Brain microvascular endothelial cell (primary cell): ENCODE results near the gene ALDH1A2.

ENCODE experiments used
- DNase-seq: peaks from one replicate; pipeline ENCODE4 v3.0.0-alpha.2; 2020
- H3K27ac ChIP-seq: fragments of 250-450 bp; sonication (Bioruptor Pico); 2 replicates; pipeline ENCODE4 v1.5.1; 2020; ENCODE audit warnings: mild to moderate bottlenecking, moderate library complexity
- H3K27me3 ChIP-seq: fragments of 250-450 bp; sonication (Bioruptor Pico); replicated peaks from 2 replicates; pipeline ENCODE4 v1.5.1; 2020; ENCODE audit warnings: mild to moderate bottlenecking
- H3K36me3 ChIP-seq: fragments of 250-450 bp; sonication (Bioruptor Pico); replicated peaks from 2 replicates; pipeline ENCODE4 v1.5.1; 2020; ENCODE audit warnings: mild to moderate bottlenecking
- H3K4me3 ChIP-seq: 2 replicates; pipeline ENCODE4 v1.5.1; 2011; ENCODE audit warnings: low read depth, mild to moderate bottlenecking, control low read depth, low read length, moderate library complexity
- in situ Hi-C: cut with HindIII; loops from 2 replicates; pipeline ENCODE4 v1.10.0; 2017; ENCODE audit warnings: low sequenced_read_pairs, low pct_ligation_motif_present
- TF ChIP-seq, protein P1 (sequence below): IDR thresholded peaks from 2 replicates; pipeline ENCODE4 v1.5.1; 2011; ENCODE audit warnings: low read depth, mild to moderate bottlenecking, moderate library complexity, low read length, control low read depth, inconsistent platforms; ENCODE audit errors: missing control alignments

ALDH1A2 gene

DNA sequence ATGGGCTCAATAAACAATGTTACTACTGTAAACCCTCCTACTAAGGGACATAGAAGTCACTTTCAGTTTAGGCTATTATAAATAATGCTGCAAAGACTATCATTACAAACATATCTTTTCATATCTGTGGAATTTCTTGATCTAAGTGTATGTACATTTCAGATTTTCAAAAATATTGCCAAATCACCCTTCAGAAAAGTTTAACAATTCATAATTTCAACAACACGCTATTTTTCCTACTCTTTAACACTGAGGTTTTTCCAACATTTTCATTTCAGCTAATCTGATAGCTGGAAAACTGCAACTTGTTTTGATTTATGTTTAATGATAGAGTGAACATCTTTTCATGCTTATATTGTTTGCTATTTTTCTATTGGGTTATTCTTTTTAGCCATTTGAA, 69.0 kb downstream of the ALDH1A2 start:
- Histone ChIP-seq H3K27me3 (no peaks in the 10 kb centered on the region), H3K36me3 (no peaks in the 10 kb centered on the region), H3K27ac (no peak overlapping the region), H3K4me3 (no peak overlapping the region)
- in situ Hi-C loops, result no loop called here
- TF ChIP-seq, protein P1, sequence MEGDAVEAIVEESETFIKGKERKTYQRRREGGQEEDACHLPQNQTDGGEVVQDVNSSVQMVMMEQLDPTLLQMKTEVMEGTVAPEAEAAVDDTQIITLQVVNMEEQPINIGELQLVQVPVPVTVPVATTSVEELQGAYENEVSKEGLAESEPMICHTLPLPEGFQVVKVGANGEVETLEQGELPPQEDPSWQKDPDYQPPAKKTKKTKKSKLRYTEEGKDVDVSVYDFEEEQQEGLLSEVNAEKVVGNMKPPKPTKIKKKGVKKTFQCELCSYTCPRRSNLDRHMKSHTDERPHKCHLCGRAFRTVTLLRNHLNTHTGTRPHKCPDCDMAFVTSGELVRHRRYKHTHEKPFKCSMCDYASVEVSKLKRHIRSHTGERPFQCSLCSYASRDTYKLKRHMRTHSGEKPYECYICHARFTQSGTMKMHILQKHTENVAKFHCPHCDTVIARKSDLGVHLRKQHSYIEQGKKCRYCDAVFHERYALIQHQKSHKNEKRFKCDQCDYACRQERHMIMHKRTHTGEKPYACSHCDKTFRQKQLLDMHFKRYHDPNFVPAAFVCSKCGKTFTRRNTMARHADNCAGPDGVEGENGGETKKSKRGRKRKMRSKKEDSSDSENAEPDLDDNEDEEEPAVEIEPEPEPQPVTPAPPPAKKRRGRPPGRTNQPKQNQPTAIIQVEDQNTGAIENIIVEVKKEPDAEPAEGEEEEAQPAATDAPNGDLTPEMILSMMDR, result no peak
- no peak for DNase-seq

DNA sequence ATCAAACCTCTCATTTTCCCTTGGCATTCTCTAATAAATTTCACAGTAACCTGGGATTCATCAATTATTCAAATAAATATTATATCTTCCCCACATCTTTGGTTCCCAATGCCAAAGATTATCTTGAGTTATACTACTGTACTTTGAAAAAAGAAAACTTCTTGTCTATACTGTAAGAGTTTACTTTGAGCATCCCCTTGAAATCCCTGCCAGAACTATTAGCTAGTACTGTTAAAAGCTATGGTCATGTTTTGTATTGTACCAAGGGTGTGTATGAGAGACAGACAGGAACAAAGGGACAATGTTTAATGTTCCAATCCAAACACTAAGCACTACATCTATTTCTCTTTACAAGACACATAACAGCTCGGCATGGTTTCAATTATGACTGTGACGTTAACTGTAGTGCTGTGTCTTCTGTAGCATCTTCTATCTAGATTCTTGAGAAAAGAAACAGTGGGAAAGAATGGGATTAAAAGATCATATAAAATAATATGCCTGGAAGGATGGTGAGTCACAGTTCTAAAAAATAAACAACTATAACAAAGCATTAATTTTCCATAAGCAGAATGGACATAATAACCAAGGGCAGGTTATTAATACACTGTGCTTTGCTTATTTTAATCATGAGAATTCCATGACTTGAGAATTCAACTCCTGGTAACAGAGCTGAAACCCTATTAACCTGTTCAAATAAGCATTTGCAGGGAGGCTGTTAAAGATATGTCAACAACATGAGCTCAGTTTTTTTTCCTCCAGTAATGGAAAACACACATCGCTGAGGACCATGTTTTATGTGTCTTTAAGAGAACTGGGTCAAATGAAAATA, 71.1 kb downstream of the ALDH1A2 start:
- Histone ChIP-seq H3K27me3 (no peaks in the 10 kb centered on the region), H3K4me3 (no peak overlapping the region), H3K36me3 (no peaks in the 10 kb centered on the region), H3K27ac (no peak overlapping the region)
- no peak for DNase-seq
- TF ChIP-seq, protein P1, result no peak
- in situ Hi-C loops, result no loop called here

DNA sequence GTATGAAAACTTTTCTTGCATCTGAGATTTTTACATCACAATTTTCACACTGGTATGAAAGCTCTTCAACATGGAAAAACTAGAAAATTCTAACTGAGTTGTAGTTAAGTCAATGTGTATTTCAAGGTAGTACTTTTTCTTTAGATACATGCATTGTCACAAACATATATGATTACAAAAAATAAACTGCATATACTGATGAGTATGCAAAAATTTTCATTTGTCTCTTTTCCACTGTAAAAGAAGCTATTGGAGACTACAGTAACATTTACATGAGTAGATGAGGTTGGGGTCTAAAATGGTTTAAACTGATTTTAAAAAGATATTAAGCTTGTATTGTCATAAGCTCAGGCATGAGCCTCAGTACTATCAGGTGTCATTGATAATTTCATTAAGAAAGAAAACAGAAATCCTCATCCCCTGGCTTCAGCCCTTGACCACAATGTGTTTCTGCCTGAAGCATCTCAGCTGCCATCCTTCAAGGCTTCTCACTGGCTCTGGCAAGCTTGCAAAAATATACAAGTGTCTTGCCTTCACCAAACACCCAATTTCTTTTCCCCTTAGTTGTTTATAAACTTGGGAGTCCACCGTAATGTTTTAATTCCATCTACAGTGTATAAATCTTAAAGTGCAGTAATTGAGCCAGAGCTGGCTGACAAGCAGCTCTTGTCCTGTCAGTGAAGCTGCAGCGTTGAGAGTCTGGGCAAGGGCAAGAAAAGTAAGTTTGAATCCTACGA, 71.9 kb downstream of the ALDH1A2 start:
- Histone ChIP-seq H3K27me3 (no peaks in the 10 kb centered on the region), H3K27ac (no peak overlapping the region), H3K36me3 (no peaks in the 10 kb centered on the region), H3K4me3 (no peak overlapping the region)
- in situ Hi-C loops, result no loop called here
- DNase-seq, result no peak
- TF ChIP-seq, protein P1, result no peak

DNA sequence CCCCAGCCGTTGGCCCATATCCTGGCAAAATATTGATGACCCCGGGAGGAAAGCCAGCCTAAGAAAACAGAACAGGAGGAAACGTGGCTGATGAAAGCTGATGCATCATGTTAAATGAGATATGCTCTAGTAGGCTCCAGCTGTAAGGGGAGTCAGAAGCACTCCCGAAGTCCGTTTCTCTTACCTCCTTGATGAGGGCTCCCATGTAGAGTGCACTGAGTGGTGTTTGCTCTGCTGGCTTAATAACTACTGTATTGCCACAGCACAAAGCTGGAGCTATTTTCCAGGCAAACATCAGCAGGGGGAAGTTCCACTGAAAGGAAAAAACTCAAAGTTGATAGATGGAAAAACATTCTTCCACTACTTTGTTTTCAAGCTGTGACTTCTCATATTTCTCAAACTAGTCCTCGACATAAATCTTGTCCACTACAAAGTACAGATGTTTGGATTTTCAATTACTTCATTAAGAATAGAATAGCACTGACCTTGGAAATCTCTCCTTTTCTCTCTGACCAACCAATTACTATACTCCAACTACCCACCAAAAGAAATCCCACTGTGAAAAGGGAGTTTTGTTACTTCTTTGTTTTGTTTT, 72.7 kb downstream of the ALDH1A2 start:
- H3K36me3 ChIP-seq, result no peaks in the 10 kb centered on the region
- no peak overlapping the region for H3K4me3 ChIP-seq
- TF ChIP-seq, protein P1, result no peak
- no peaks in the 10 kb centered on the region for H3K27me3 ChIP-seq
- H3K27ac ChIP-seq, result no peak overlapping the region
- in situ Hi-C loops, result no loop called here
- no peak for DNase-seq

DNA sequence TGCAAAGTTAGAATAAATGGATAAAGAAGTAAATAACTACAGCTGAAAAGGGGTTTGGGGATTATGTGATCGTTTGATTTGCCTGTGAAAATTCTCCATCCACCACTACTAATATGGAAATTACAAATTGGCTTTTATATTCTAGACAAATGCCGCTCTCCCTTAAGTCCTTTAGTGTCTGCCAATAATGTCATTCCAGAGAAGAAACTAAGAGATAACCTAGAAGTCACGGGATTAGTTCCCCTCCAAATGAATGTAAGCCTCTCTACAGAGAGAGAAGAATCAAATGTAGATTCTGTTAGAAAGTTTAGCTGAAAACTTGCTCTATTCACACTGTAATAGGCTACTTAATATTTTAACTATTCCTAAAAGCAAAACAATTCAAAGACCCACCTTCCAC, 92.0 kb downstream of the ALDH1A2 start:
- Histone ChIP-seq H3K27me3 (no peaks in the 10 kb centered on the region), H3K36me3 (no peaks in the 10 kb centered on the region), H3K4me3 (no peak overlapping the region), H3K27ac (no peak overlapping the region)
- DNase-seq, result no peak
- in situ Hi-C loops, result no loop called here
- TF ChIP-seq, protein P1, result no peak
